Measurements from ENCODE around the gene CREB5. TPM values are rescaled to one million over a fixed set of nuclear protein-coding genes. Genes with fewer than 3 reads are reported as not detected.
A peak's percentile ranks its signal among the peaks of the same experiment; 100 is the strongest.

CREB5 gene
- total and polyA plus RNA-seq, 2 of the 8 experiments (the other 6 are each of a cell fraction or from before 2014, with no cell fraction given): 2.4 to 2.7 TPM

GRCh38 chr7:28645866-28646265, 233.5 kb downstream of the CREB5 start:
- H2BK15ac ChIP-seq (ENCODE audit: low read length): no peak overlapping the region
- no peak overlapping the region for H3K27ac ChIP-seq (ENCODE audit: low read depth, low read length)
- no peak overlapping the region for H3K9ac ChIP-seq (replicated peaks in 1 of 4; ENCODE audit: extremely low read depth in 1 of 4, low read depth in 3 of 4, low read length in 3 of 4)
- H4K91ac ChIP-seq (replicated peaks; ENCODE audit: insufficient read length, low read length): no peak overlapping the region
- no peaks in the 10 kb centered on the region for H3K79me2 ChIP-seq (ENCODE audit: control insufficient read depth in 1 of 2, insufficient read depth in 2 of 2, low read length in 2 of 2)
- peaks cover 3 to 10% (median 6%) of the 10 kb centered on the region in 4 experiments; a peak in 3 of 7 replicates for H3K4me1 ChIP-seq (replicated peaks in 1 of 4; ENCODE audit: control insufficient read depth in 3 of 4, insufficient read depth in 4 of 4, low read length in 3 of 4)
- no peaks in the 10 kb centered on the region for H3K79me1 ChIP-seq (ENCODE audit: low read depth, low read length)
- POLR2A ChIA-PET (ENCODE audit: partially characterized antibody): no interaction called here
- no peak overlapping the region for H2BK20ac ChIP-seq (ENCODE audit: low read length)
- no peaks in the 10 kb centered on the region for H3K36me3 ChIP-seq (ENCODE audit: control insufficient read depth in 2 of 4, insufficient read depth in 4 of 4, low read length in 3 of 4)
- FAIRE-seq: no peak
- CTCF ChIA-PET (ENCODE audit: partially characterized antibody): interaction anchor here (0.5 to 1.6 kb wide), 5 partner anchors 14 to 253 kb away, joined by 3 to 4 read pairs (median 3); no protein-coding TSS in a partner anchor
- H3K4me2 ChIP-seq (ENCODE audit: insufficient read depth in 1 of 2, low read depth in 2 of 2, low read length in 2 of 2): no peak overlapping the region
- H2BK5ac ChIP-seq (ENCODE audit: low read depth, low read length): no peak overlapping the region
- no peaks in the 10 kb centered on the region for H3K27me3 ChIP-seq (replicated peaks in 1 of 4; ENCODE audit: control insufficient read depth in 3 of 4, extremely low read depth in 1 of 4, insufficient read depth in 3 of 4, low read length in 3 of 4)
- H3K23me2 ChIP-seq (ENCODE audit: low read depth, low read length): no peaks in the 10 kb centered on the region
- H2AK5ac ChIP-seq (ENCODE audit: low read depth, low read length): peak overlapping the region; percentile 75; the same call in 1 of the 2 replicates
- no peak overlapping the region for H3K18ac ChIP-seq (ENCODE audit: extremely low read depth, low read length)
- no peaks in the 10 kb centered on the region for H4K20me1 ChIP-seq (replicated peaks in 1 of 2; ENCODE audit: control insufficient read depth in 1 of 2, insufficient read depth in 2 of 2, low read length in 2 of 2)
- no peak overlapping the region for H3K4me3 ChIP-seq (ENCODE audit: extremely low read depth in 1 of 4, insufficient read depth in 2 of 4, low read depth in 3 of 4, low read length in 4 of 4)
- H3K14ac ChIP-seq (ENCODE audit: insufficient read length): no peak overlapping the region
- no peak overlapping the region for H2BK120ac ChIP-seq (replicated peaks; ENCODE audit: low read depth, low read length)
- TF ChIP-seq GABPA (IDR thresholded peaks at IDR 0.05; ENCODE audit: borderline replicate concordance, insufficient read depth, low read length): no peak
- TF ChIP-seq TAF7 (optimal IDR thresholded peaks at IDR 0.05; ENCODE audit: borderline replicate concordance, low read depth, low read length): no peak
- no peak for TF ChIP-seq JUND (IDR thresholded peaks at IDR 0.05; ENCODE audit: low read length)
- H4K5ac ChIP-seq (ENCODE audit: insufficient read length, low read depth, low read length): no peak overlapping the region
- H2BK12ac ChIP-seq (ENCODE audit: low read depth, low read length): no peak overlapping the region; the same call in 1 of the 2 replicates
- no peak for DNase-seq (ENCODE audit: low read depth in 1 of 2, low spot score in 2 of 2)
- WGBS, 2 experiments (ENCODE audit: extremely low coverage in 1 of 2, insufficient coverage in 1 of 2, insufficient read length in 1 of 2, insufficient replicate concordance in 2 of 2, low coverage in 1 of 2, low lambda C conversion rate in 2 of 2, missing lambda C conversion rate in 1 of 2): 70% methylated on average over 1 of the region's 1 CpG; no CpG with 5 or more reads in 1 of the 2 experiments
- no peaks in the 10 kb centered on the region for H3K9me3 ChIP-seq (ENCODE audit: insufficient read depth in 2 of 2, low read depth in 1 of 2, low read length in 1 of 2)
- H3K56ac ChIP-seq (replicated peaks; ENCODE audit: insufficient read length, low read depth, low read length): no peak overlapping the region
- no peak overlapping the region for H3K23ac ChIP-seq (ENCODE audit: insufficient read length)
- H2AFZ ChIP-seq (ENCODE audit: low read length): no peak overlapping the region
- no peak overlapping the region for H3K4ac ChIP-seq (replicated peaks; ENCODE audit: insufficient read length, low read depth, low read length)
- no peak overlapping the region for H4K8ac ChIP-seq (ENCODE audit: extremely low read depth, insufficient read depth, low read length)
